Activated naive CD4-positive, alpha-beta T cell (primary cell): Measurements from ENCODE around the gene NR3C1.
"Not testable (repeated sequence)": the region's sequence is repeated elsewhere in the genome, so short reads cannot be mapped to it uniquely, and the experiment has no call there.

Experiments used
- DNase-seq, 4 experiments: peaks; one replicate each; lab custom pipeline; 2025; lab: John Stamatoyannopoulos, UW

NR3C1 gene

GRCh38 chr5:143336485-143336884 lies 67.0 kb downstream of the NR3C1 start:
- DNase-seq: no peak

DNA sequence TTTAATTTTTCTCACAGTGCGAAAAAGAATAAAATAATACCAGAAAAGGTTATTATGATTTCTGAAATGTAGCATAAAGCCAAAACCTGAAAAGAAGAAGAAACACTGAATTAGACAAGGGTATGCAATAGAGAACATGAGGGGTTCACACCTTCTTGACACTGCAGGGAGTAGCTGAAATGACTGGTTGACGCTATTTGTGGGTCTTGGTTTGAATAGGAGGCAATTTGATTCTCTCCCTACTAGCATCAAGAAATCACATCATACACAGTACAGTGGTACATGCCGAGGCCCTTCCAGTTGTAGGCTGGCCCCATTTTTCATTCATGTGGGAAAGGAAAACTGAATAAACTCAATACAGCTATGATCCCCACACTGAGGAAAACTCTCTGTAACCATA lies 68.6 kb downstream of the NR3C1 start:
- no peak for DNase-seq

DNA sequence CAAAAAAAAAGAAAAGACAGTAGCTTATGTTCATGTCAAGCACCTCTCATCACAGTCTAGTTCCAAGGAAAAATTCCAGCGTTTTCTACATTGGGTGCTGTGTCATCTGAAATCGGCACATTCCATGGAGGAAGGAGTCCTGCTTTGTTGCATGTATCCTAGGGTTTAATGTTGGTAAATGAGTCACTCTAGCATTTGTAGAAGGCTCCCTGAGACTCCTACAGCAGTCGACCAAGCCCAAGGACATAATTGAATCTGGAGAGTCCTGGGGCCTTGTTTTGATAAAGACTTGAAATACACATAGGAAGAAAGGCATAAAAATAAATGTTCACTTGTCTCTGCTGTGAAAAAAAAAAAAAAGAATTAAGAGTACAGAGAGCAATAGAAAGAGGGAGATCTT lies 69.1 kb downstream of the NR3C1 start:
- DNase-seq: not testable (repeated sequence)

- DNase-seq: no peak
Measured at GRCh38 chr5:143331956-143332355, 71.5 kb downstream of the NR3C1 start.

DNA sequence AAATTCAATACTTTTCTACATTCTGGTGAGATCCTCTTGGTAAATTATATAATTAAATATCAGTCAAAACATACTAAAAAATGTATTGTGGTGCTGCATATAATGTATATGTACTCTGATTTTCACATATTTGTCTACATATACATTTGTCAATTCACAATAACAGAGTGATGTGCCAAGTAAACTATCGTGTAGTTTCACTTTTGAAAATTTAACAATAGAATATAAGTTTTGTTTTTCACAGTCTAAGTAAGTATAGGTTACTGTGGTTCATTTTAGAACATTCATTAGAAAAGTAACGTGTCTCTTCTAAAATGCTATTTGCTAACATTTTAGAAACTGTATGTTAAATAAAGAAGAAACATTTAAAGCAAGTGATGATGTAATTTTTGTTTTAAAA lies 73.6 kb downstream of the NR3C1 start:
- no peak for DNase-seq

DNA sequence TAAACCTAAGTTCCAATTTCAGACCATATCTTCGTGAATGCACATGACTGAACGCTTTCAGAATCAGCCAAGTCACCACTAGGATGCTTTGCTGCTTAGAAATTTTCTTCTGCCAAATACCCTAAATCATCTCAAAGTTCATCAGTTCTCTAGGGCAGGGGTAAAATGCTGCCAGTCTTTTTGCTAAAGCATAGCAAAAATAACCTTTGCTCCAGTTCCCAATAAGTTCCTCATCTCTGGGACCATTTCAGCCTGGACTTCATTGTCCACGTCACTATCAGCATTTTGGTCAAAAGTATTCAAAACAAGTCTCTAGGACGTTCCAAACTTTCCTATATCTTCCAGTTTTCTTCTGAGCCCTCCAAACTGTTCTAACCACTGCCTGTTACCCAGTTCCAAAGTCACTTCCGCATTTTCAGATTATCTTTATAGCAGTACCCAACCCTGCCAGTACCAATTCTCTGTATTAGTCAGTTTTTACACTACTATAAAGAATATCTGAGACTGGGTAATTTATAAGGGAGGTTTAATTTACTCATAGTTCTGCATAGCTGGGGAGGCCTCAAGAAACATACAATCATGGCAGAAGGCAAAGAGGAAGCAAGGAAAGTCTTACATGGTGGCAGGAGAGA lies 74.8 kb downstream of the NR3C1 start:
- DNase-seq: no peak

DNA sequence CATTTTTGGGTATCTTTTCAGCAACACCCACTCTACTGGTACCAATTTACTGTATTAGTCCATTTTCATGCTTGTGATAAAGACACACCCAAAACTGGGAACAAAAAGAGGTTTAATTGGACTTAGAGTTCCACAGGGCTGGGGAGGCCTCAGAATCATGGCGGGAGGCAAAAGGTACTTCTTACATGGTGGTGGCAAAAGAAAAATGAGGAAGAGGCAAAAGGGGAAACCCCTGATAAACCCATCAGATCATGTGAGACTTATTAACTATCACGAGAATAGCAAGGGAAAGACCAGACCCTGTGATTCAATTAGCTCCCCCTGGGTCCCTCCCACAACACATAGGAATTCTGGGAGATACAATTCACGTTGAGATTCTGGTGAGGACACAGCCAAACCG lies 78.4 kb downstream of the NR3C1 start:
- not testable (repeated sequence) for DNase-seq

DNA sequence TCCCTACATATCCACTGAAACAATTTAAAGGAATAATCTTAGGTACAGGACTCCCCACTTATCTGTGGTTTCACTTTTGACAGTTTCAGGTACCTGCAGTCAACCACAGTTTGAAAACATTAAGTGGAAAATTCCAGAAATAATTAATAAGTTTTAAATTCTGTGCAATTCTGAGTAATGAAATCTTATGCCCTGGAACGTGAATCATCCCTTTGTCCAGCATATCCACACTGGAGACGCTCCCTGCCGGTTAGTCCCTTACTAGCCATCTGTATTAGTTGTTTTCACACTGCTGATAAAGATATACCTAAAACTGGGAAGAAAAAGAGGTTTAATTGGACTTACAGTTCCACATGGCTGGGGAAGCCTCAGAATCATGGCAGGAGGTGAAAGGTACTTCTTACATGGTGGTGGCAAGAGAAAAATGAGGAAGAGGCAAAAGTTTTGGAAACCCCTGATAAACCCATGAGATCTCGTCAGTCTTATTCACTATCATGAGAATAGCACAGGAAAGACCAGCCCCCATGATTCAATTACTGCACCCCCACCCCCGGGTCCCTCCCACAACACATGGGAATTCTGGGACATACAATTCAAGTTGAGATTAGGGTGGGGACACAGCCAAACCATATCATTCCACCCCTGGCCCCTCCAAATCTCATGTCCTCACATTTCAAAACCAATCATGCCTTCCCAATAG lies 80.4 kb downstream of the NR3C1 start:
- DNase-seq: not testable (repeated sequence)

DNA sequence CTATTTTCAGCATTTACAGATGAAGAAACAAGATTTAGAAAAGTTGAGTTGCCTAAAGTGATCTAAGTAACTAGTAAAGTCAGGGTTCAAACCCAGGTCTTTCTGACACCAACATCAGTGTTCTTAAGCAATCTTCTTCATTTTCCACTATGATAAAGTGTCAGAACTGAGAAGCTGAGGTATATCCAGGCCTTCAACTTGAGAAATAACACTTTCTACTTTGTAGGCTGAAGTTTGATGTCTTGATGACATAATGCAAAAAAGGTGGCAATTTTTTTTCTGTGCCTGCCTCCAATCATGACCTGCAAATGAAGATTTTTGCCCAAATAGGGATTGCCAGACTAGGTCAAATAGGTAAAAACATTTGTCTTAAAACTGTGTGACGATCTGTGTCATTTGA lies 81.3 kb downstream of the NR3C1 start:
- no peak for DNase-seq

DNA sequence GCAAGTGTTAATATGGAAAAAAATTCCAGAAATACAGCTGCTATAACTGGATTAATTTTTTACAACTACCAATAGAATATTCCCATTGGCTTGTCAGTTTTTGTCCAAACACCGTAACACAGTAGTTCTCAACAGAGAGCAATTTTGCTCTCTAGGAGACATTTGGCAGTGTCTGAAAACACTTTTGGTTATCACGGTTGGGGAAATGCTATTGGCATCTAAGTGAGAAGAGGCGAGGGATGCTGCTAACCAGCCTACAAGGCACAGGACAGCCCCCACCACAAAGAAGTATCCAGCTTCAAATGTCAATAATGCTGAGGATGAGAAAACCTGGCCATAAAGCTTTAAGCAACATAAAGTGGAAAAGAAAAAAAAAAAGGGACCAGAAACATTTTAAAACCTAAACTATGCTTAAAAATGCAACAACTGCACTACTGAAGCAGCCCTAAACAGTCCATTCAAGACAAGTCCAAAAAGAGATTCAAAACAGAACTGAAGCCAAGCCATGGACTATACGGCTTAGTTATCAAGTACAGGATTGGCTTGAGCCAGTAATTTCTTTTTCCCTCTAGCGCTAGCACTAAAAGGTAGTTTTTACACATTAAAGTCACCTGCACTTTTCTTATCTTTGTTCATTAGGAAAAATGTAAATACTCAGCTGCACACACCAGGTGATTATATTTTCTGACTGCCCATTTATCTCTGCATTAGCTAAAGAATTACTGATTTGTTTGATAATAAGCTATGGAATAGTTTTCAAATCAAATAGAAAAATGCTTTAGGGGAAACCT lies 83.9 kb downstream of the NR3C1 start:
- DNase-seq: no peak

- DNase-seq: no peak
Measured at GRCh38 chr5:143318833-143319232, 84.7 kb downstream of the NR3C1 start.

DNA sequence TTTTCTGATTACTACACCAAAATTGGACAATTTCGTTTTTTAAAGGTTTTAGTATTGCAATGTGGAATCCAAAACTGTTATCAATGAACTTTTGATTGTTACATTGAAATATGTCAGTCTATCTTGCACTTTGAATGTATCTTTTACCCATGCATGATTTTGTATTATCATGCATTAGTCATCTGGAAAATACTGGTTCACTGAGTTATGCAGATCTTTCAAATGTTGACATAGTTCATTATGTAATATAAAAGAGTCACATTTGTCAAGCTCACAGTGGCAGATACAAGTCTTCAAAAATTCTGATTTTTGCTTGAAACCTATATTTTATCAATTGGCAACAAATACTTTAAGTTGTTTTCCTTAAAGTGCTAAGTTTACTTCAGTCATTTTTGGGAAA lies 85.2 kb downstream of the NR3C1 start:
- no peak for DNase-seq

DNA sequence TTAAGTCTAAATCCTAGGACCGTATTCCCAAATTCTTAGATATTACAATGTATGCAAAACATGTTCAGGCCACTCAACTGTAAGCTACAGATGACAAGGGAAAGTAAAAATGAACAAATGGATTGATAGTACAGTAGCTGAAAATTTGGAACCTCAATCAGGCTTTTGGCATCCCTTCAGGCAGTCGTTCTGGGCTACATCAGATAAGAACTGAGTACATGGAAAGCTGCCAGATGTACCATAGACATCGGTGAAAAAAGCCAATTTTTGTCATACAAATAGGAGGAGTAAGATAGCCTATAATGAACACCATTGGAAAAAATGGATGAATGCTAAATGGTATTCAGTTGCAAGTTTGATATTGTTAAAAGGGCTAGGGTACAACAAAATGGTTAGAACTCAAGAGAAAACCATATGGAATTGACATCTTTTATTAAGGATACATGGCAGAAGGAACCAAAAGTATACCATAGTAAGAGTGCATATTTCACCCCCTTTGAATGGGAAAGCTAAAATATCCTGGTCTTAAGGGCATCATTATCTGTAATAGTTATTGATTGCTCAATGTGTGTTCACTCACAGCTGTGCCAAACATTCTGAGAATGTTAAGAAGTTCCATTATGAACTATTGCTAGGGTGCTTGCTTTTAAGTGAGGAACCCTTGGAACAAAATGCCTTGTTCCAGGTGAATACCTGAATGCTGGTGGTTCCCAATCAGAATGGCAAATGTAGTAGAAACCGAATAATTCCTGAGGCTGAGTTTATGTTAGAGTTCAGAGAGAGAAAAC lies 86.4 kb downstream of the NR3C1 start:
- DNase-seq: no peak

- no peak for DNase-seq
Measured at GRCh38 chr5:143316337-143316736, 87.1 kb downstream of the NR3C1 start.

DNA sequence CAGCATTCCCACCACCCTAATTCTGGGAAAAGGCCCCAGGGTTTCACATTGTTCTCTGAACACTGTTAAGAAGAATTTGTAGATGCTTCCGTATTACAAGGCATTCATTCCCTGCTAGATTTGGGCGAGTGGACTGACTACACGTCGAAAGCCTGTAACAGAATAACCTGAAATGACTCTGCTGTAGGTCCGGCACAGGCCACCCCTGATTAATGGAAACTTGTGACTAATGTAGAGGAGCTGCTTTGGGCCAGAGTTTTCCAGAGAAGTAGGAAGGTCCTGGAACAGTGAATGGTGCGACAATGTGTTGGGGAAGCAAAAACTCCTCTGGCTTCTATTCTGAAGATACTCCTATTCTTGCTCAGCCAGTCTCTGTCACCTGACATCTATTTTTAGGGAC lies 87.6 kb downstream of the NR3C1 start:
- no peak for DNase-seq

DNA sequence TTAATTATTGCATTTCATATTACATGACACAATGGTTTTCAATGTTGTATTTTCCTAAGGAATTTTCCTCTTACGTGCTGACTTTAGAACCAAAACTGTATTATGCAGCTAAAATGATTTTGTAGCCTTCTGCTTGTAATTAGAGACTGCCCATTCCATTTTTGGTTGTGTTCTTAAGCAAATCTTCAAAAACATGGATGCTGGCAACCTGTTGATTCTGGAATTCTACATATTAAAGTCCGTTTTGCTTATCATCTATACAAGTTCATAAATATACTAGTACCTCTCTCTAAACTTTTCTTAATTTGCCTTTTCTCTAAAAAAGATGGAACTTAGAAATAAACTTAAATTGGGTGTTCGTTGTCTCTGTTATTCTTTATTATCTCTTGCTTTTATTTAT lies 88.3 kb downstream of the NR3C1 start:
- no peak for DNase-seq

GRCh38 chr5:143314659-143315058 lies 88.8 kb downstream of the NR3C1 start:
- DNase-seq: no peak

GRCh38 chr5:143314099-143314498 lies 89.4 kb downstream of the NR3C1 start:
- DNase-seq: no peak

- DNase-seq: no peak
Measured at GRCh38 chr5:143313298-143313852, 90.1 kb downstream of the NR3C1 start.

GRCh38 chr5:143312822-143313221 lies 90.7 kb downstream of the NR3C1 start:
- no peak for DNase-seq

- DNase-seq: no peak
Measured at GRCh38 chr5:143311955-143312354, 91.5 kb downstream of the NR3C1 start.

- no peak for DNase-seq
Measured at GRCh38 chr5:143311428-143311827, 92.1 kb downstream of the NR3C1 start.
